GM18519 (cell line): ENCODE results near the gene CXCL1.

Experiments
- ATAC-seq: cut with Tn5 transposase; IDR thresholded peaks from one replicate; pipeline ENCODE4 v1.9.1; 2021; ENCODE audit warnings: mild to moderate bottlenecking, moderate library complexity; ENCODE audit not compliant: unreplicated experiment, low FRiP score

Gene CXCL1

GRCh38 chr4:73869130-73870055, at the start of gene CXCL1:
CXCL1 (plus strand) TSS chr4:73869393; CDS start chr4:73869471, 78 bp downstream.
- ATAC-seq: no peak

GRCh38 chr4:73821325-73821724, 47.9 kb upstream of the CXCL1 start:
- no peak for ATAC-seq

GRCh38 chr4:73822389-73822788, 46.8 kb upstream of the CXCL1 start:
- ATAC-seq: no peak

- ATAC-seq: no peak
Measured at GRCh38 chr4:73822812-73823504, 46.2 kb upstream of the CXCL1 start.

- ATAC-seq: no peak
Measured at GRCh38 chr4:73823760-73824159, 45.4 kb upstream of the CXCL1 start.

- no peak for ATAC-seq
Measured at GRCh38 chr4:73828956-73829355, 40.2 kb upstream of the CXCL1 start.

- ATAC-seq: no peak
Measured at GRCh38 chr4:73831569-73831968, 37.6 kb upstream of the CXCL1 start.

- no peak for ATAC-seq
Measured at GRCh38 chr4:73832651-73833237, 36.4 kb upstream of the CXCL1 start.

- no peak for ATAC-seq
Measured at GRCh38 chr4:73836373-73837279, 32.6 kb upstream of the CXCL1 start, which contains the start of gene CXCL6. CXCL6 (plus strand) TSS chr4:73836678; CDS start chr4:73836751, 73 bp downstream.

- no peak for ATAC-seq
Measured at GRCh38 chr4:73839071-73839470, 30.1 kb upstream of the CXCL1 start.

GRCh38 chr4:73839715-73840114, 29.5 kb upstream of the CXCL1 start:
- no peak for ATAC-seq

- no peak for ATAC-seq
Measured at GRCh38 chr4:73841243-73841925, 27.8 kb upstream of the CXCL1 start.

GRCh38 chr4:73842696-73843095, 26.5 kb upstream of the CXCL1 start:
- no peak for ATAC-seq

GRCh38 chr4:73843369-73843768, 25.8 kb upstream of the CXCL1 start:
- no peak for ATAC-seq

- no peak for ATAC-seq
Measured at GRCh38 chr4:73844345-73844744, 24.8 kb upstream of the CXCL1 start.

GRCh38 chr4:73844806-73845205, 24.4 kb upstream of the CXCL1 start:
- ATAC-seq: no peak

- ATAC-seq: no peak
Measured at GRCh38 chr4:73847526-73848182, 21.5 kb upstream of the CXCL1 start.

GRCh38 chr4:73848183-73848777, 20.9 kb upstream of the CXCL1 start:
- ATAC-seq: no peak
